HCT116 (cell line): ENCODE results near the gene TIMM50. TPM values are rescaled to one million over a fixed set of nuclear protein-coding genes. Genes with fewer than 3 reads are reported as not detected.

Experiments
- ATAC-seq: fragments of 200-7000 bp; cut with Tn5 transposase; 2 replicates; pipeline ENCODE4 v1.9.1; 2020; ENCODE audit warnings: mild to moderate bottlenecking, moderate library complexity
- BruUV-seq: library from RNA; stranded (reverse); fragments of 400-500 nt; replicated peaks from 2 replicates; lab custom pipeline; 2021; lab: Mats Ljungman, UMichigan
- CTCF ChIA-PET: fragments of 300-600 bp; sonication (Branson Sonifier 250); formaldehyde crosslinking; loops from one replicate; lab custom pipeline; 2021; ENCODE audit warnings: antibody characterized with exemption; lab: Charles Lee
- POLR2A ChIA-PET: fragments of 300-600, 350-600 bp; sonication (Branson Sonifier 250); formaldehyde crosslinking; loops from one replicate; lab custom pipeline; 2021; ENCODE audit warnings: antibody characterized with exemption; lab: Charles Lee
- RAD21 ChIA-PET, 2 experiments: fragments of 300-600 bp; sonication (Branson Sonifier 250); formaldehyde crosslinking; loops; one replicate each; lab custom pipeline; 2023; ENCODE audit warnings: low total read pairs in 2 of 2; ENCODE audit not compliant: uncharacterized antibody in 2 of 2, unreplicated experiment in 2 of 2, low non-redundant PET in 1 of 2; lab: Charles Lee
- DNase-seq: peaks from one replicate; pipeline ENCODE4 v3.0.0-alpha.2; 2010; ENCODE audit warnings: low read depth, low spot score
- H2AFZ ChIP-seq: fragments of 200-600 bp; shearing (Covaris generic), sonication (generic); 2 replicates; pipeline ENCODE4 v1.6.1; 2017; ENCODE audit warnings: low read depth, mixed run types, mixed read lengths, antibody characterized with exemption, low read length; ENCODE audit not compliant: poor library complexity, severe bottlenecking
- H3K27ac ChIP-seq: 2 replicates; pipeline ENCODE4 v1.5.1; 2012; ENCODE audit warnings: low read depth, low read length
- H3K27me3 ChIP-seq: fragments of 200-600 bp; sonication (generic); 2 replicates; pipeline ENCODE4 v1.6.1; 2016; ENCODE audit warnings: mixed run types, low read length, mixed read lengths; ENCODE audit not compliant: insufficient read depth
- H3K36me3 ChIP-seq, 2 experiments: fragments of 200-500 bp in 1 of 2; fragments of 200-600 bp in 1 of 2; sonication (Bioruptor generic) in 1 of 2; sonication (generic) in 1 of 2; 2 replicates each; pipeline versions ENCODE4 v1.5.1 to v1.6.1; 2014 to 2016; ENCODE audit warnings: low read length in 2 of 2, inconsistent platforms in 1 of 2, mixed read lengths in 1 of 2, mixed run types in 1 of 2; ENCODE audit not compliant: insufficient read depth in 2 of 2, control insufficient read depth in 1 of 2
- H3K4me1 ChIP-seq, 2 experiments: fragments of 200-600 bp in 1 of 2; sonication (generic) in 1 of 2; 2 replicates each; pipeline versions ENCODE4 v1.5.1 to v1.6.1; 2012 to 2017; ENCODE audit warnings: low read length in 2 of 2, inconsistent platforms in 1 of 2, mild to moderate bottlenecking in 1 of 2, mixed read lengths in 1 of 2, mixed run types in 1 of 2, moderate library complexity in 1 of 2; ENCODE audit not compliant: insufficient read depth in 2 of 2, control insufficient read depth in 1 of 2
- H3K4me2 ChIP-seq: fragments of 200-600 bp; sonication (generic); 2 replicates; pipeline ENCODE4 v1.6.1; 2017; ENCODE audit warnings: mixed run types, low read length, mixed read lengths
- H3K4me3 ChIP-seq, 2 experiments: fragments of 200-600 bp in 1 of 2; sonication (generic) in 1 of 2; replicated peaks in 1 of 2; 2 replicates each; pipeline ENCODE4 v1.5.1; 2011 to 2016; ENCODE audit warnings: low read length in 2 of 2, control low read depth in 1 of 2, low read depth in 1 of 2, mild to moderate bottlenecking in 1 of 2, mixed read lengths in 1 of 2, mixed run types in 1 of 2
- H3K79me2 ChIP-seq: fragments of 200-600 bp; sonication (generic); 2 replicates; pipeline ENCODE4 v1.6.1; 2017; ENCODE audit warnings: mild to moderate bottlenecking, mixed run types, low read length, moderate library complexity, mixed read lengths; ENCODE audit not compliant: insufficient read depth
- H3K9ac ChIP-seq: fragments of 200-600 bp; sonication (generic); 2 replicates; pipeline ENCODE4 v1.6.1; 2016; ENCODE audit warnings: low read length, mixed read lengths
- H3K9me2 ChIP-seq: fragments of 200-600 bp; sonication (generic), shearing (Covaris generic); 2 replicates; pipeline ENCODE4 v1.6.1; 2017; ENCODE audit warnings: mixed run types, mild to moderate bottlenecking, moderate library complexity; ENCODE audit not compliant: insufficient read depth
- H3K9me3 ChIP-seq, 2 experiments: fragments of 200-500 bp in 1 of 2; fragments of 200-600 bp in 1 of 2; sonication (Bioruptor generic) in 1 of 2; sonication (generic) in 1 of 2; 2 replicates each; pipeline ENCODE4 v1.6.1; 2014 to 2017; ENCODE audit warnings: low read length in 2 of 2, mixed read lengths in 2 of 2, inconsistent platforms in 1 of 2, low read depth in 1 of 2, mild to moderate bottlenecking in 1 of 2, mixed run types in 1 of 2, moderate library complexity in 1 of 2; ENCODE audit not compliant: control insufficient read depth in 1 of 2, insufficient read depth in 1 of 2
- H4K20me1 ChIP-seq: fragments of 200-600 bp; sonication (generic), shearing (Covaris generic); 2 replicates; pipeline ENCODE4 v1.6.1; 2017; ENCODE audit warnings: mixed run types, mild to moderate bottlenecking, moderate library complexity; ENCODE audit not compliant: insufficient read depth
- CEBPB ChIP-seq: IDR thresholded peaks from 2 replicates; pipeline ENCODE4 v1.6.1; 2012; ENCODE audit warnings: low read depth
- CTCF ChIP-seq, 3 experiments: fragments of 200-600 bp in 1 of 3; sonication (generic) in 1 of 3; IDR thresholded peaks in 2 of 3; conservative IDR thresholded peaks in 1 of 3; 2 replicates each; pipeline ENCODE4 v1.5.1; 2012 to 2017; ENCODE audit warnings: low read depth in 2 of 3, low read length in 2 of 3, antibody characterized with exemption in 1 of 3, borderline replicate concordance in 1 of 3, control low read depth in 1 of 3, mild to moderate bottlenecking in 1 of 3, mixed read lengths in 1 of 3, mixed run types in 1 of 3, moderate library complexity in 1 of 3; ENCODE audit not compliant: insufficient read depth in 1 of 3
- ELF1 ChIP-seq: IDR thresholded peaks from 2 replicates; pipeline ENCODE4 v1.6.1; 2012; ENCODE audit warnings: low read depth, borderline replicate concordance
- EZH2 ChIP-seq: fragments of 200-600 bp; sonication (generic); IDR thresholded peaks from 2 replicates; pipeline ENCODE4 v1.6.1; 2017; ENCODE audit warnings: antibody characterized with exemption, mixed run types
- FOSL1 ChIP-seq: IDR thresholded peaks from 2 replicates; pipeline ENCODE4 v1.6.1; 2012; ENCODE audit warnings: low read depth
- MAX ChIP-seq: IDR thresholded peaks from 2 replicates; pipeline ENCODE4 v1.6.1; 2012
- POLR2A ChIP-seq: IDR thresholded peaks from 2 replicates; pipeline ENCODE4 v1.7.0; 2011; ENCODE audit warnings: borderline replicate concordance; ENCODE audit not compliant: insufficient read depth, insufficient read length; ENCODE audit errors: extremely low read depth
- RAD21 ChIP-seq: IDR thresholded peaks from 2 replicates; pipeline ENCODE4 v1.6.1; 2012; ENCODE audit warnings: low read depth, mild to moderate bottlenecking
- SIN3A ChIP-seq: IDR thresholded peaks from 2 replicates; pipeline ENCODE4 v1.6.1; 2012; ENCODE audit warnings: low read depth
- TCF7L2 ChIP-seq: IDR thresholded peaks from 2 replicates; pipeline ENCODE4 v1.7.0; 2011; ENCODE audit warnings: borderline replicate concordance, inconsistent platforms; ENCODE audit not compliant: insufficient read depth, insufficient read length; ENCODE audit errors: extremely low read depth
- YY1 ChIP-seq: IDR thresholded peaks from 2 replicates; pipeline ENCODE4 v1.6.1; 2011; ENCODE audit warnings: low read length, low read depth, moderate library complexity, mild to moderate bottlenecking; ENCODE audit not compliant: insufficient replicate concordance; ENCODE audit errors: extremely low read depth
- ZBTB33 ChIP-seq: IDR thresholded peaks from 2 replicates; pipeline ENCODE4 v1.6.1; 2011; ENCODE audit warnings: mild to moderate bottlenecking, low read length, moderate library complexity; ENCODE audit not compliant: insufficient replicate concordance; ENCODE audit errors: extremely low read depth
- ZFX ChIP-seq: fragments of 450-650 bp; IDR thresholded peaks from 2 replicates; pipeline ENCODE4 v1.6.1; 2017
- ZNF274 ChIP-seq: fragments of 200-500 bp; sonication (Bioruptor generic); IDR thresholded peaks from 2 replicates; pipeline ENCODE4 v1.6.1; 2014; ENCODE audit warnings: mild to moderate bottlenecking, low read depth, low read length, inconsistent platforms
- intact Hi-C: fragments of 100-400 bp; cut with micrococcal nuclease; formaldehyde crosslinking; loops from 2 replicates; pipeline ENCODE4 v1.10.0; 2022
- total RNA-seq: library from RNA; stranded (reverse); gene quantifications from one replicate; pipeline ENCODE4 v1.2.1, GENCODE V29; 2021; ENCODE audit not compliant: unreplicated experiment

TIMM50 gene
- total RNA-seq, 1 experiment from 2014 or later: 111 TPM

- H3K27me3 ChIP-seq: no peaks in the 10 kb centered on the region
- H3K27ac ChIP-seq: no peak overlapping the region
- no peak overlapping the region for H3K4me3 ChIP-seq
- H2AFZ ChIP-seq: no peak overlapping the region
- H3K9me3 ChIP-seq: no peaks in the 10 kb centered on the region
- no peaks in the 10 kb centered on the region for H3K79me2 ChIP-seq
- no TSS peak for BruUV-seq
- no peak overlapping the region for H3K4me2 ChIP-seq
- intact Hi-C loops: no loop called here
- no peak overlapping the region for H3K9ac ChIP-seq
- H3K9me2 ChIP-seq: no peaks in the 10 kb centered on the region
- ATAC-seq (no peak), DNase-seq (no peak)
- no peaks in the 10 kb centered on the region for H3K4me1 ChIP-seq
- ChIA-PET POLR2A (no interaction called here), CTCF (interaction anchor here (1.6 kb wide), 1 partner anchor 15 kb away, joined by 5 read pairs; no protein-coding TSS in a partner anchor), RAD21 (no interaction called here)
- no peaks in the 10 kb centered on the region for H3K36me3 ChIP-seq
- no peaks in the 10 kb centered on the region for H4K20me1 ChIP-seq
- TF ChIP-seq ZBTB33: no peak
- no peak for TF ChIP-seq TCF7L2
- TF ChIP-seq ELF1: no peak
- TF ChIP-seq EZH2: no peak
- TF ChIP-seq ZFX: no peak
These were observed 36.8 kb downstream of the TIMM50 start for GRCh38 chr19:39517432-39517831.

- no peaks in the 10 kb centered on the region for H3K79me2 ChIP-seq
- POLR2A ChIA-PET: no interaction called here
- no peaks in the 10 kb centered on the region for H3K27me3 ChIP-seq
- intact Hi-C loops: no loop called here
- H3K9ac ChIP-seq: no peak overlapping the region
- H3K4me1 ChIP-seq: no peaks in the 10 kb centered on the region
- CTCF ChIA-PET: interaction anchor here (1.6 kb wide), 1 partner anchor 16 kb away, joined by 5 read pairs; no protein-coding TSS in a partner anchor
- H3K36me3 ChIP-seq: no peaks in the 10 kb centered on the region
- RAD21 ChIA-PET: interaction anchor here in 1 of 2 experiments (0.6 kb wide), 1 partner anchor 1785 kb away, joined by 3 read pairs; no protein-coding TSS in a partner anchor
- no peak for ATAC-seq
- no TSS peak for BruUV-seq
- no peaks in the 10 kb centered on the region for H3K9me3 ChIP-seq
- no peak for DNase-seq
- H3K9me2 ChIP-seq: no peaks in the 10 kb centered on the region
- H4K20me1 ChIP-seq: no peaks in the 10 kb centered on the region
- H3K4me3 ChIP-seq: no peak overlapping the region
- H3K4me2 ChIP-seq: no peak overlapping the region
- no peak overlapping the region for H2AFZ ChIP-seq
- H3K27ac ChIP-seq: no peak overlapping the region
- TF ChIP-seq RAD21 (no peak), CEBPB (no peak), CTCF (IDR thresholded peaks at IDR 0.05 in 2 of 3, conservative IDR thresholded peaks at IDR 0.05 in 1 of 3; ENCODE audit: borderline replicate concordance in 1 of 3, insufficient read depth in 1 of 3, low read depth in 2 of 3, low read length in 2 of 3) (no peak), EZH2 (no peak), FOSL1 (no peak), SIN3A (no peak), ZNF274 (no peak), YY1 (no peak), MAX (no peak), ZBTB33 (no peak), POLR2A (no peak)
These were observed 37.8 kb downstream of the TIMM50 start for GRCh38 chr19:39518458-39518857.
